GM23338 (cell line): ENCODE data around the gene TRIM52.
A peak's percentile ranks its signal among the peaks of the same experiment; 100 is the strongest.

Experiments
- CTCF ChIP-seq, 2 experiments: fragments of 200-600 bp in 1 of 2; sonication (generic) in 1 of 2; conservative IDR thresholded peaks; 2 replicates each; pipeline versions ENCODE4 v1.5.1 to v1.6.1; 2016 to 2017; ENCODE audit warnings: antibody characterized with exemption in 2 of 2, low read depth in 2 of 2, mild to moderate bottlenecking in 2 of 2, moderate library complexity in 1 of 2
- POLR2AphosphoS5 ChIP-seq: IDR thresholded peaks from 2 replicates; pipeline ENCODE4 v1.6.1; 2016; ENCODE audit warnings: antibody characterized with exemption, low read depth

GRCh38 chr5:181221792-181222629 lies 38.9 kb downstream of the TRIM52 start:
- TF ChIP-seq POLR2AphosphoS5 (0 out of 2 replicates have a peak, but pooled peaks have one; percentile 25), CTCF (conservative IDR thresholded peaks at IDR 0.05; ENCODE audit: low read depth in 2 of 2) (no peak)
